Calu3 (cell line): ENCODE data around the gene ECHDC1. TPM values are rescaled to one million over a fixed set of nuclear protein-coding genes. Genes with fewer than 3 reads are reported as not detected.

Experiments
- BruUV-seq: library from RNA; stranded (reverse); fragments of 400-500 nt; replicated peaks from 2 replicates; lab custom pipeline; 2021; lab: Mats Ljungman, UMichigan
- CTCF ChIA-PET: fragments of 300-600 bp; sonication (Branson Sonifier 250); formaldehyde crosslinking; loops from one replicate; lab custom pipeline; 2022; ENCODE audit warnings: antibody characterized with exemption; lab: Charles Lee
- DNase-seq: peaks from one replicate; pipeline ENCODE4 v3.0.0; 2022
- H3K27ac Mint-ChIP-seq: one replicate; pipeline ENCODE4 v1.8.0; 2022; ENCODE audit warnings: mixed read lengths; ENCODE audit not compliant: unreplicated experiment
- H3K27me3 Mint-ChIP-seq: one replicate; pipeline ENCODE4 v1.8.0; 2022; ENCODE audit warnings: mixed read lengths; ENCODE audit not compliant: unreplicated experiment
- H3K36me3 Mint-ChIP-seq: one replicate; pipeline ENCODE4 v1.8.0; 2022; ENCODE audit warnings: mild to moderate bottlenecking, moderate library complexity, mixed read lengths; ENCODE audit not compliant: insufficient read depth, unreplicated experiment
- H3K4me1 Mint-ChIP-seq: one replicate; pipeline ENCODE4 v1.8.0; 2022; ENCODE audit warnings: mild to moderate bottlenecking, low read depth, mixed read lengths; ENCODE audit not compliant: unreplicated experiment
- H3K4me3 Mint-ChIP-seq: one replicate; pipeline ENCODE4 v1.8.0; 2022; ENCODE audit warnings: mild to moderate bottlenecking, low read depth, moderate library complexity, mixed read lengths; ENCODE audit not compliant: unreplicated experiment
- H3K9me3 Mint-ChIP-seq: one replicate; pipeline ENCODE4 v1.8.0; 2022; ENCODE audit warnings: low read depth, mixed read lengths; ENCODE audit not compliant: unreplicated experiment
- CTCF ChIP-seq: fragments of 200-600 bp; IDR thresholded peaks from one replicate; pipeline ENCODE4 v1.8.0; 2022; ENCODE audit warnings: antibody characterized with exemption; ENCODE audit not compliant: unreplicated experiment
- intact Hi-C: fragments of 100-400 bp; cut with micrococcal nuclease; formaldehyde crosslinking; loops from one replicate; pipeline ENCODE4 v1.10.0; 2022; ENCODE audit not compliant: unreplicated experiment
- total RNA-seq: library from RNA; stranded (reverse); gene quantifications from 2 replicates; pipeline ENCODE4 v1.2.3, GENCODE V29; 2022

Gene ECHDC1
- total RNA-seq, 1 experiment from 2014 or later = 42.5 TPM

DNA sequence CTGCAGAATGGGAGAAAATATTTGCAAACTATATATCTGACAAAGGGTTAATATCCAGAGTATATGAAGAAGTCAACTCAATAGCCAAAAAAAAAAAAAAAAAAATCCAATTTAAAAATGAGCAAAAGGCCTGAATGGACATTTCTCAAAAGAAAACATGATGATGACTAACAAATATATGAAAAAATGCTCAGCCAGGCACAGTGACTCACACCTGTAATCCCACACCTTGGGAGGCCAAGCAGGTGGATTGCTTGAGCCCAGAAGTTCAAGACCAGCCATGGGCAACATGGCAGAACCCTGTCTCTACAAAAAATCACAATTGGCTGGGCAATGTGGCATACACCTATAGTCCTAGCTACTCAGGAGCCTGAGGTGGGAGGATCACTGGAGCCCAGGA lies 2.1 kb upstream of the ECHDC1 start:
- Mint-ChIP-seq H3K4me1 (peaks cover 8% of the 10 kb centered on the region), H3K27me3 (no peaks in the 10 kb centered on the region), H3K36me3 (no peaks in the 10 kb centered on the region), H3K9me3 (peaks cover 2% of the 10 kb centered on the region), H3K27ac (no peak overlapping the region), H3K4me3 (no peak overlapping the region)
- TF ChIP-seq CTCF = no peak
- DNase-seq = no peak
- no TSS peak for BruUV-seq
- CTCF ChIA-PET = no interaction called here
- intact Hi-C loops = no loop called here

GRCh38 chr6:127343809-127344659 lies 625 bp upstream of the ECHDC1 start:
- no peaks in the 10 kb centered on the region for H3K9me3 Mint-ChIP-seq
- no peaks in the 10 kb centered on the region for H3K36me3 Mint-ChIP-seq
- intact Hi-C loops = loop anchor here (5.0 kb wide), 1 partner anchor 78 kb away; no protein-coding TSS in a partner anchor
- no peak for DNase-seq
- no peaks in the 10 kb centered on the region for H3K4me1 Mint-ChIP-seq
- H3K27ac Mint-ChIP-seq = no peak overlapping the region
- BruUV-seq = TSS peak; percentile 91
- no peak overlapping the region for H3K4me3 Mint-ChIP-seq
- no peaks in the 10 kb centered on the region for H3K27me3 Mint-ChIP-seq
- TF ChIP-seq CTCF = no peak
- CTCF ChIA-PET = interaction anchor here (0.8 to 1.0 kb wide), 3 partner anchors 12 to 77 kb away, joined by 3 to 5 read pairs (median 3); partner anchors contain the start of gene RNF146

DNA sequence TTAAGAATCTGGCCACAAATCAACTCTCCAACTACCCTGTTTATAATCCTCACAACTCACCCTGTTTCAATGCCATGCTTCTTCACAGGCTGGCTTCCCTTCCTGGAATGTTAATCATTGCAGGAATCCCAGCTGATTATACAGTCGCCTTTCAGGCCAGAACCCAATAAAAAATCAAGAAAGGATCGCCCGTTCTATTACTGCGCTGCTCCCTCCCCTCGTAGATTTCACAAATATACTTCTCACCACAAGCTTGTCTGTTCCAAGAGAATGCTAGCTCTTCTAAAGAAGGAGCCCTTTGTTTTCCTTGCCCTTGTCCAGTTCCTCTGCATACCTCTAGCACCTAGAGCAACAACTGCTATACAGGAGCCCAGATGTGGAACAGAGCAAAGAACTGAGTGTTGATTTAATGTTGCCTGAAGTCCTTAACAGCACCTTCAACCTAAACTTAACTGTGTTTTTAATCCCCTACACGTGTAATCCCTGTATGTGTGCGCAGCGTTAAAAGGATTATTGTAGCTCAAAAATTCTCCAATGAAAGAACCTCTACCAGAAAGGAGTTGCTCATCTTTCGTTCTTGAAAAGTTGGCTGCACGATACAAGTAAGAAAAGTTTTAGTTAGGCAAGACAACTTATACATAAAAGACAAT lies 988 bp downstream of the ECHDC1 start:
- no peak overlapping the region for H3K27ac Mint-ChIP-seq
- TF ChIP-seq CTCF = no peak
- intact Hi-C loops = loop anchor here (5.0 kb wide), 1 partner anchor 80 kb away; no protein-coding TSS in a partner anchor
- no peak overlapping the region for H3K4me3 Mint-ChIP-seq
- BruUV-seq = no TSS peak
- no peaks in the 10 kb centered on the region for H3K27me3 Mint-ChIP-seq
- CTCF ChIA-PET = interaction anchor here (1.0 kb wide), 2 partner anchors 11 to 78 kb away, joined by 3 to 6 read pairs; no protein-coding TSS in a partner anchor
- no peaks in the 10 kb centered on the region for H3K36me3 Mint-ChIP-seq
- peaks cover 2% of the 10 kb centered on the region for H3K4me1 Mint-ChIP-seq
- no peaks in the 10 kb centered on the region for H3K9me3 Mint-ChIP-seq
- peak; percentile 35 for DNase-seq

DNA sequence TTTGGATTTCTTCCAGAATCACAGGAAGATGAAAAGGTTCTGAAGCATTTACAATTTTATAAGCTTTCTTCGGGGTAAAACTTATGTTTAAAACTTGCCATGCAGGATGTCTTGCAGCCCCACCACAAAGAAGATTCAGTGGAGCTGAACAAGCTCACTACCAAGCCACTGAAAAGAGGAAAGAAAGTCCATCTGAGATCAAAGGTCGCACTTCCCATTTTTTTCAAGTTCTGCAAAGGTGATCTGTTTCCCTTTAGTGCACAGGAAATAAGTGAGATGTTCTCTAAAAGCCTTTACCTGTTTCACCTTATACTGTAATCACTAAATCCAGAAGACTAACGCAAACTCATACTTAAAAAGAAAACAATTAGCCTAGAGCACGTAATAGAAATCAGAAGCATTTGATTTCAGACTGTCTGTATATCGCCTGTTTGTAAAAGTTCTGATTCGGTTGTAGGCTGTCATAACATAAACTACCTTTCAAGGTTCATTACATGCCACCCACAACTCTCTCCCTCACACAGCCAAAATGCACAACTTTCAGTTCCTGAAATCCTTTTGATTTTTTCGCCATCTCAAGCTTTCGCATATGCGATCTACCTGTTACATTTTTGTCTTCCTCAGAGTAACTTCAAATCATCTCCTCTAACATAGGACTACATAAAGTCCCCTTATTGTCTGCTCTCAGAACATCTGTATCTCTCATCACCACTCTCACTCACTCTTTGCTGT lies 1.8 kb downstream of the ECHDC1 start:
- Mint-ChIP-seq H3K4me3 (no peak overlapping the region), H3K4me1 (peaks cover 9% of the 10 kb centered on the region), H3K27me3 (no peaks in the 10 kb centered on the region), H3K9me3 (no peaks in the 10 kb centered on the region), H3K27ac (no peak overlapping the region), H3K36me3 (no peaks in the 10 kb centered on the region)
- no peak for TF ChIP-seq CTCF
- intact Hi-C loops = loop anchor here (5.0 kb wide), 1 partner anchor 81 kb away; no protein-coding TSS in a partner anchor
- CTCF ChIA-PET = interaction anchor here (1.0 kb wide), 2 partner anchors 10 to 79 kb away, joined by 3 to 6 read pairs; no protein-coding TSS in a partner anchor
- BruUV-seq = TSS peak; percentile 40
- DNase-seq = no peak
